CD4-positive, alpha-beta memory T cell (primary cell): ENCODE measurements around the gene ERBB4. TPM values are rescaled to one million over a fixed set of nuclear protein-coding genes. Genes with fewer than 3 reads are reported as not detected.

Experiments
- CTCF ChIA-PET: fragments of 350-600 bp; sonication (Branson Sonifier 250); formaldehyde crosslinking; loops from one replicate; lab custom pipeline; 2021; ENCODE audit warnings: inconsistent platforms; ENCODE audit not compliant: partially characterized antibody; lab: Charles Lee
- POLR2A ChIA-PET: fragments of 350-600 bp; sonication (Branson Sonifier 250); formaldehyde crosslinking; loops from one replicate; lab custom pipeline; 2021; ENCODE audit not compliant: partially characterized antibody; lab: Charles Lee
- DNase-seq, 5 donors: peaks; one replicate each; pipeline versions ENCODE4 v3.0.0 to v3.0.0-alpha.2; 2020 to 2022; ENCODE audit warnings: mixed read lengths in 1 of 5
- H3K27ac ChIP-seq: one replicate; pipeline ENCODE4 v1.7.0; 2013; ENCODE audit warnings: low read depth, low read length
- H3K27me3 ChIP-seq: 2 replicates; pipeline ENCODE4 v1.7.0; 2013; ENCODE audit warnings: mild to moderate bottlenecking, low read length, moderate library complexity; ENCODE audit not compliant: insufficient read depth
- H3K36me3 ChIP-seq: 2 replicates; pipeline ENCODE4 v1.7.0; 2013; ENCODE audit warnings: mild to moderate bottlenecking, low read length, moderate library complexity; ENCODE audit not compliant: insufficient read depth
- H3K4me1 ChIP-seq: 2 replicates; pipeline ENCODE4 v1.7.0; 2013; ENCODE audit warnings: mild to moderate bottlenecking, low read length, moderate library complexity; ENCODE audit not compliant: insufficient read depth
- H3K4me3 ChIP-seq, 2 donors: one replicate each; pipeline ENCODE4 v1.7.0; 2013; ENCODE audit warnings: low read length in 2 of 2, mild to moderate bottlenecking in 1 of 2
- H3K9me3 ChIP-seq, 2 donors: one replicate each; pipeline ENCODE4 v1.7.0; 2013; ENCODE audit warnings: low read length in 2 of 2, control low read depth in 1 of 2; ENCODE audit not compliant: control insufficient read depth in 1 of 2
- H3K27ac Mint-ChIP-seq, 7 donors: one replicate each; pipeline ENCODE4 v1.8.0; 2020 to 2021; ENCODE audit warnings: mixed read lengths in 7 of 7, mild to moderate bottlenecking in 6 of 7, inconsistent platforms in 3 of 7, moderate library complexity in 3 of 7
- H3K27me3 Mint-ChIP-seq, 2 donors: one replicate each; pipeline ENCODE4 v1.8.0; 2020 to 2021; ENCODE audit warnings: mixed read lengths in 2 of 2
- H3K36me3 Mint-ChIP-seq, 2 donors: one replicate each; pipeline ENCODE4 v1.8.0; 2020 to 2021; ENCODE audit warnings: mixed read lengths in 2 of 2, inconsistent platforms in 1 of 2, mild to moderate bottlenecking in 1 of 2
- H3K4me1 Mint-ChIP-seq, 4 donors: one replicate each; pipeline ENCODE4 v1.8.0; 2020 to 2021; ENCODE audit warnings: mixed read lengths in 4 of 4, mild to moderate bottlenecking in 1 of 4
- H3K4me3 Mint-ChIP-seq, 8 donors: one replicate each; pipeline ENCODE4 v1.8.0; 2020 to 2021; ENCODE audit warnings: mixed read lengths in 8 of 8, mild to moderate bottlenecking in 7 of 8, moderate library complexity in 6 of 8, inconsistent platforms in 3 of 8
- H3K9me3 Mint-ChIP-seq, 8 donors: one replicate each; pipeline ENCODE4 v1.8.0; 2020 to 2021; ENCODE audit warnings: mixed read lengths in 8 of 8, mild to moderate bottlenecking in 5 of 8, inconsistent platforms in 3 of 8, moderate library complexity in 1 of 8
- intact Hi-C: fragments of 100-400 bp; cut with micrococcal nuclease; formaldehyde crosslinking; loops from one replicate; pipeline ENCODE4 v1.15.1; 2023
- polyA plus RNA-seq, 2 donors: library from polyadenylated mRNA; unstranded; fragments of 300-500 nt; fragmentation: Illumina TruSeq; gene quantifications; one replicate each; pipeline ENCODE4 v1.2.3, GENCODE V29; 2021
- total RNA-seq, 2 experiments: library from RNA; stranded (reverse); gene quantifications; one replicate each; pipeline ENCODE4 v1.2.3, GENCODE V29; 2021

ERBB4 gene
- total and polyA plus RNA-seq, 4 experiments from 2014 or later, result not detected

DNA sequence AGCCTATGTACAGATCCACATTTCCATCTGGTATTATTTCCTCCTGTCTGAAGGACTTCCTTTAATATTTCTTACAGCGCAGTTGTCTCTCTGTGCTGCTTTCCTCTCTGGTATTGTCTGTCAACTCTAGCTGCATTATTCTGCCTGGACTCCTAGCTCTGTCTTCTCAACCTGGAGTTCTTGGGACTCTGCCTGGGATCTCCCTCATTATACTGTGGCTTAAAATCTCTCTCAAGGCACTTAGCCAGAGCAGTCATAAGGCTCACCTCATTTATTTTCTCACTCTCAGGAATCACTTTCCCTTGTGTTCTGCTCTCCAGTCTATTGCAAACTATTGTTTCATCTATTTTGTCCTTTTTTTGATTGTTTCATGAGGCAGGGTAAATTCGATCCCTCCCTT lies 850.4 kb downstream of the ERBB4 start:
- Histone ChIP-seq H3K36me3 (no peaks in the 10 kb centered on the region), H3K27me3 (no peaks in the 10 kb centered on the region), H3K4me3 (no peak overlapping the region), H3K27ac (no peak overlapping the region), H3K4me1 (no peaks in the 10 kb centered on the region), H3K9me3 (no peaks in the 10 kb centered on the region)
- H3K27me3 Mint-ChIP-seq, result no peaks in the 10 kb centered on the region
- peaks cover 0 to 30% (median 12%) of the 10 kb centered on the region in 8 donors for H3K9me3 Mint-ChIP-seq
- H3K4me3 Mint-ChIP-seq, result no peak overlapping the region
- ChIA-PET POLR2A (no interaction called here), CTCF (no interaction called here)
- H3K36me3 Mint-ChIP-seq, result no peaks in the 10 kb centered on the region
- intact Hi-C loops, result no loop called here
- DNase-seq, result no peak
- H3K27ac Mint-ChIP-seq, result no peak overlapping the region
- no peaks in the 10 kb centered on the region for H3K4me1 Mint-ChIP-seq

DNA sequence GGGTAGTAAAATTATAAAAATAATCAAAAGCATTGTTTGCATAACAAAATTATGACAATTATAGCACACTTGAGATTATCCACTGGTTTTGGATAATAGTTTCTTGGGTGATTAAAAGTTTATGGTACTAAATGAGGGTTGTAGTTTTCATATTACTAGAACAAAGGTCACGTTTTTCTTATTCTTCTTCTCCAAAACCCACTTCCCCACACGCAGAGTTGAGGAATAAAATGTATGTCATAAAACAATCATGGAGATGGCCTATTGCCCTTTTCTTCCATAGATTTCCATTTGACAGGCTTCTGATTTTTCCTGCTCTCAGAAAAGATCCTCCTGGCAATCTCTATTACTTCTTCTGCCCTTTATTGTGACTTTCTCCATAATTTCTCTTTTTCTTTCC lies 863.9 kb downstream of the ERBB4 start:
- no peaks in the 10 kb centered on the region for H3K4me1 ChIP-seq
- H3K27ac Mint-ChIP-seq, result no peak overlapping the region
- POLR2A ChIA-PET, result no interaction called here
- H3K27me3 Mint-ChIP-seq, result no peaks in the 10 kb centered on the region
- H3K9me3 Mint-ChIP-seq, result peaks cover 0 to 6% (median 0%) of the 10 kb centered on the region in 8 donors
- no peaks in the 10 kb centered on the region for H3K4me1 Mint-ChIP-seq
- H3K36me3 Mint-ChIP-seq, result no peaks in the 10 kb centered on the region
- no peaks in the 10 kb centered on the region for H3K9me3 ChIP-seq
- no peak overlapping the region for H3K4me3 ChIP-seq
- no peaks in the 10 kb centered on the region for H3K27me3 ChIP-seq
- peak overlapping the region in 1 of 8 donors; percentile 1 for H3K4me3 Mint-ChIP-seq
- H3K27ac ChIP-seq, result no peak overlapping the region
- no peak for DNase-seq
- intact Hi-C loops, result no loop called here
- no peaks in the 10 kb centered on the region for H3K36me3 ChIP-seq
- CTCF ChIA-PET, result no interaction called here

DNA sequence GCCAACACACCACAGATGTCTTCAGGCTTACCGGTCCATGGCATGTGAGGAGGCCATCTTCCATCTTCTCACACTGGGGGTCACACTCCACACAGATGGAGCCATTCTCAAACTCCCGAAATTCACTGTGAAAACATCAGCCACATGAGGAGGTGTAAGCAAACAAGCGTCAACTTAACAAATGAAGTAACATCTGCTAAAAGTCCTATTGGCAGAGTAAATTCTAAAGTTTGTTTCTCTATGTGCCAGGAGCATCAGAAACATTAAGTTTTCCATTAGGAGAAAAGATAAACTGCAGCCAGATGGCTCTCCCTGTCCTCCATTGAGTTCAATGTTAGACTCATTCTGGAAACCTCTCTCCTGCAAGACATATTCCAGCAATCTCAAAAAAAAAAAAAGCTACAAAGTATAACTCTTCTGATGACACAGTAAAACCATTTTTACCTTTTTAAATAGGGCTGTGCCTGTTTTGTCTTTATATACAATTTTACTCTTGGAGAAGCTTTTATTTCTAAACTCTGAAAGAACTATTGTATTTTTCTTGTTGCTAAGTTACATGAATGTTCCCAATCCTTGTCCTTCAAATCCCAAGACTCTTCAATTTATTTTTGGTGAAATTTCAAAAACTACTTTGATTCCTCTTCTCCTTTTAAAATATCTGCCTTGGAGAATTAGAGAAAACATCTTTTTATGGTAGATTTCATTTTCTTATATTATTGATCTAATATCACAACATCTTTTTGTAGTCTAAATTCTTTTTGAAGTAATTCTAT lies 865.3 kb downstream of the ERBB4 start:
- Histone ChIP-seq H3K9me3 (no peaks in the 10 kb centered on the region), H3K4me3 (no peak overlapping the region), H3K27ac (no peak overlapping the region), H3K27me3 (no peaks in the 10 kb centered on the region), H3K36me3 (no peaks in the 10 kb centered on the region), H3K4me1 (no peaks in the 10 kb centered on the region)
- ChIA-PET CTCF (no interaction called here), POLR2A (no interaction called here)
- DNase-seq, result no peak
- H3K36me3 Mint-ChIP-seq, result no peaks in the 10 kb centered on the region
- intact Hi-C loops, result no loop called here
- no peaks in the 10 kb centered on the region for H3K4me1 Mint-ChIP-seq
- H3K27ac Mint-ChIP-seq, result no peak overlapping the region
- no peaks in the 10 kb centered on the region for H3K27me3 Mint-ChIP-seq
- H3K4me3 Mint-ChIP-seq, result no peak overlapping the region
- peaks cover 0 to 3% (median 0%) of the 10 kb centered on the region in 8 donors for H3K9me3 Mint-ChIP-seq

DNA sequence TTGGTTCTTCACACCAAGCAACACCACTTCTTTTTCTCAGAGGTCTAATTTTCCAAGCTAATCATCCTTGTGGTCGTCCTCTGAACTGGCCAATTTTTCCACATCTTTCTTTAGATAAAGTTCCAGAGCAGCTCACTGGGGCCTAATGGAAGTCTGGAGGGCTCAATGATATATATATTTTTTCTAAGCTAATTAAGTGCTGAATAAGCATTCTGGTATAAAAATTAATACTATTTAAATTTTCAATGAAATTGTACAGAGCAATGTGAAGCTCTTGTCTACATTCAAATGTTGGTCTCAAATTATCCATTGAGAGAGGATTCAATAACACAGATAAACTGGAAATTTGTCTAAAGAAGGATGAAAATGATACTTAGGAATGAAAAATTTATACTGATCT lies 866.6 kb downstream of the ERBB4 start:
- Histone ChIP-seq H3K36me3 (no peaks in the 10 kb centered on the region), H3K27ac (no peak overlapping the region), H3K4me3 (no peak overlapping the region), H3K27me3 (no peaks in the 10 kb centered on the region), H3K4me1 (no peaks in the 10 kb centered on the region), H3K9me3 (no peaks in the 10 kb centered on the region)
- Mint-ChIP-seq H3K27ac (no peak overlapping the region), H3K4me3 (no peak overlapping the region), H3K4me1 (no peaks in the 10 kb centered on the region), H3K27me3 (no peaks in the 10 kb centered on the region), H3K36me3 (no peaks in the 10 kb centered on the region), H3K9me3 (peaks cover 0 to 3% (median 0%) of the 10 kb centered on the region in 8 donors)
- intact Hi-C loops, result no loop called here
- DNase-seq, result no peak
- ChIA-PET POLR2A (no interaction called here), CTCF (interaction anchor here (0.9 kb wide), 1 partner anchor 12 kb away, joined by 3 read pairs; no protein-coding TSS in a partner anchor)

DNA sequence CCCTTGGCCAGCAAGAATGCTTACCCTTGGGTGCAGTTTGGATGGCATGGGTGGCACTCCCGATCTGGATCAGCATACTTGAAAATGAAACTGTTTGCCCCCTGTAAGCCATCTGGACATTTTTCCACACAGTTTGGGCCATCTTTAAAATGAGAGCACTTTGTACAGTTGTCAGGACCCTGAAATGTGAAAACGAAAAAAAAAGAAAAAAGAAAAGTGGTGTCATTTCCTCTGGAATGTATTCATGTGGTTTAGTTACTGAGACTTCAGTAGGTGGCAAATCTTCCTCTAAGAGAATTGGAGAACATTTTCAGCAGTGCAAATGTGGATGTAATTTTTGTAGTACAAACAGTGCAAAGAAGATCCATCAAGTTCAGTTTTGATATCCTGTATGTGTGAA lies 873.3 kb downstream of the ERBB4 start:
- Histone ChIP-seq H3K4me1 (no peaks in the 10 kb centered on the region), H3K9me3 (no peaks in the 10 kb centered on the region), H3K27ac (no peak overlapping the region), H3K27me3 (no peaks in the 10 kb centered on the region), H3K4me3 (no peak overlapping the region), H3K36me3 (no peaks in the 10 kb centered on the region)
- CTCF ChIA-PET, result no interaction called here
- no peaks in the 10 kb centered on the region for H3K36me3 Mint-ChIP-seq
- H3K27ac Mint-ChIP-seq, result no peak overlapping the region
- H3K27me3 Mint-ChIP-seq, result no peaks in the 10 kb centered on the region
- peaks cover 0 to 5% (median 2%) of the 10 kb centered on the region in 8 donors for H3K9me3 Mint-ChIP-seq
- no peak overlapping the region for H3K4me3 Mint-ChIP-seq
- H3K4me1 Mint-ChIP-seq, result no peaks in the 10 kb centered on the region
- DNase-seq, result no peak
- POLR2A ChIA-PET, result no interaction called here
- intact Hi-C loops, result no loop called here

DNA sequence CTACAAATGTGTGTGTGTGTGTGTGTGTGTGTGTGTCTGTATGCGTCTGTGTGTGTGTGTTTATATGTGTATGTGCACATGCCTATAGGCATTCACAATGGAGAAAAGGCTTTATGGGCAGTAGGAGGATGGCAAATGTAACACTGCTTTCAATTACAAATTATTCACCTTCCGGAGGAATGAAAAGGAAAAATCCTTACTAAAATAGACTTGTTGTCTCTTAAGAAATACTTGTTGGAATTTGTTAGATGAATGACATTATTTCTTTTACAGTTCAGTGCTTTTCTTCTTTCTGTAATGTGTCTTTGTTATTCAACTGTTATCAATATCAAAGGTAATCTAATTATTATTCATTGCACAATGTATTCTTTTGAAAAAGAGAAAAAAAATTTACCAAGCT lies 874.3 kb downstream of the ERBB4 start:
- intact Hi-C loops, result no loop called here
- CTCF ChIA-PET, result no interaction called here
- POLR2A ChIA-PET, result no interaction called here
- no peaks in the 10 kb centered on the region for H3K9me3 ChIP-seq
- no peaks in the 10 kb centered on the region for H3K4me1 Mint-ChIP-seq
- H3K4me1 ChIP-seq, result no peaks in the 10 kb centered on the region
- H3K27me3 Mint-ChIP-seq, result no peaks in the 10 kb centered on the region
- H3K4me3 Mint-ChIP-seq, result no peak overlapping the region
- no peak overlapping the region for H3K27ac ChIP-seq
- H3K27ac Mint-ChIP-seq, result no peak overlapping the region
- no peak overlapping the region for H3K4me3 ChIP-seq
- H3K27me3 ChIP-seq, result no peaks in the 10 kb centered on the region
- DNase-seq, result no peak
- H3K36me3 Mint-ChIP-seq, result no peaks in the 10 kb centered on the region
- H3K9me3 Mint-ChIP-seq, result peaks cover 0 to 8% (median 2%) of the 10 kb centered on the region in 8 donors
- no peaks in the 10 kb centered on the region for H3K36me3 ChIP-seq

DNA sequence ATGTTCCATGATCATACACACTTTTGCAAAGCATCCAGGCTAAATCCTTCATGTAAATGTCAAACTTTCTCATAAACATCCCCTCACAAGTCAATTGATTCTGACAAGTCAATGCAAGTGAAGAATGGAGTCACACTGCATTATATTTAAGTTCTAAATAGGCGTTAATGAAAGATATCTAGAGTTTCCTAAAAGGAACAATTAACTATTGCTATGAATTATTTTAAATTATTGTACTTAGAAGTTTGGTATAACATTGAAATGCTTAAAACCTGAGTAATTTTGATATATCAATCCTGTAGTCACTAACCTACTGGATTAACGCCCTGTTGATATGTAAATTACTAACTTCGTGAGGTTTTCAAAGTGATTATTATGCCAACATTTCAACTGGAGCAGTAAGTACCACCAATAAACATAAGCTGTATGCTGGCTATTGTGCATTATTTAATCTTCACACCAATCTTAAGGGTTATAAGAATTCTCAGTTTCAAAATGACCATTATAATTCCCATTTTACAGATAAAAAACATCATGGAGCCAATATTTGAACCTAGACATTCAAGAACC lies 884.3 kb downstream of the ERBB4 start:
- Histone ChIP-seq H3K27ac (no peak overlapping the region), H3K27me3 (no peaks in the 10 kb centered on the region), H3K4me3 (no peak overlapping the region), H3K36me3 (no peaks in the 10 kb centered on the region), H3K9me3 (no peaks in the 10 kb centered on the region), H3K4me1 (no peaks in the 10 kb centered on the region)
- POLR2A ChIA-PET, result no interaction called here
- no peaks in the 10 kb centered on the region for H3K4me1 Mint-ChIP-seq
- no peaks in the 10 kb centered on the region for H3K27me3 Mint-ChIP-seq
- H3K36me3 Mint-ChIP-seq, result no peaks in the 10 kb centered on the region
- no peak for DNase-seq
- H3K9me3 Mint-ChIP-seq, result peaks cover 0 to 5% (median 0%) of the 10 kb centered on the region in 8 donors
- intact Hi-C loops, result no loop called here
- no peak overlapping the region for H3K27ac Mint-ChIP-seq
- H3K4me3 Mint-ChIP-seq, result no peak overlapping the region
- CTCF ChIA-PET, result no interaction called here
